A549 treated with CpdA at 1 μM for 4 hours (cell line): ENCODE data around the gene DNAI4. TPM values are rescaled to one million over a fixed set of nuclear protein-coding genes. Genes with fewer than 3 reads are reported as not detected.

Source experiments
- total RNA-seq: library from RNA; stranded (reverse); fragments of 200-300 nt; extraction: Qiagen RNA extraction; gene quantifications from 5 replicates; pipeline ENCODE4 v1.2.3, GENCODE V29; 2022; ENCODE audit warnings: low read depth

DNAI4 gene, protein sequence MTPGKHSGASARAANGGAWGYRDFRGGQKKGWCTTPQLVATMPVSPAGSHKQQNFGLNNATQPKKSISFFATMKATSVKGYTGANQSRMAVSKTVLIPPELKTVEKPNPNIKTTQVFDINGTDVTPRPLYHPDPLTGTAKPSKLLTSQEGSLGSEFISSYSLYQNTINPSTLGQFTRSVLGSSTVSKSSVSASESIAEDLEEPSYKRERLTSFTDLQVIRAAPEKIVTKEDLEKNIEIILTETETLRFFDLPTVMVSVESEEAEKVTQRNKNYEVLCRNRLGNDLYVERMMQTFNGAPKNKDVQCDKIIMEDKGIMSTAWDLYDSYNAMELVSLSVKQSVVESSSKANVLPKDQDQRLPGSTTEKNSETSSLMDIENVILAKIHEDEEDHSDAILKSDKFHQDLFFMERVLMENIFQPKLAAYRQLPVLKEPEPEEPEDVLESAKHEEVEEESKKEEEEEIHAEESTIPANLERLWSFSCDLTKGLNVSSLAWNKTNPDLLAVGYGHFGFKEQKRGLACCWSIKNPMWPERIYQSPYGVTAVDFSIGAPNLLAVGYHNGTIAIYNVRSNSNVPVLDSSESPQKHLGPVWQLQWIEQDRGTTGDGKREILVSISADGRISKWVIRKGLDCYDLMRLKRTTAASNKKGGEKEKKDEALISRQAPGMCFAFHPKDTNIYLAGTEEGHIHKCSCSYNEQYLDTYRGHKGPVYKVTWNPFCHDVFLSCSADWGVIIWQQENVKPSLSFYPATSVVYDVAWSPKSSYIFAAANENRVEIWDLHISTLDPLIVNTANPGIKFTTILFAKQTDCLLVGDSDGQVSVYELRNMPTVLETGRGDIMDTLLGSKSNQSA
- total RNA-seq = 0.31 to 1.5 TPM (median 0.47 TPM) in 5 replicates

DNA sequence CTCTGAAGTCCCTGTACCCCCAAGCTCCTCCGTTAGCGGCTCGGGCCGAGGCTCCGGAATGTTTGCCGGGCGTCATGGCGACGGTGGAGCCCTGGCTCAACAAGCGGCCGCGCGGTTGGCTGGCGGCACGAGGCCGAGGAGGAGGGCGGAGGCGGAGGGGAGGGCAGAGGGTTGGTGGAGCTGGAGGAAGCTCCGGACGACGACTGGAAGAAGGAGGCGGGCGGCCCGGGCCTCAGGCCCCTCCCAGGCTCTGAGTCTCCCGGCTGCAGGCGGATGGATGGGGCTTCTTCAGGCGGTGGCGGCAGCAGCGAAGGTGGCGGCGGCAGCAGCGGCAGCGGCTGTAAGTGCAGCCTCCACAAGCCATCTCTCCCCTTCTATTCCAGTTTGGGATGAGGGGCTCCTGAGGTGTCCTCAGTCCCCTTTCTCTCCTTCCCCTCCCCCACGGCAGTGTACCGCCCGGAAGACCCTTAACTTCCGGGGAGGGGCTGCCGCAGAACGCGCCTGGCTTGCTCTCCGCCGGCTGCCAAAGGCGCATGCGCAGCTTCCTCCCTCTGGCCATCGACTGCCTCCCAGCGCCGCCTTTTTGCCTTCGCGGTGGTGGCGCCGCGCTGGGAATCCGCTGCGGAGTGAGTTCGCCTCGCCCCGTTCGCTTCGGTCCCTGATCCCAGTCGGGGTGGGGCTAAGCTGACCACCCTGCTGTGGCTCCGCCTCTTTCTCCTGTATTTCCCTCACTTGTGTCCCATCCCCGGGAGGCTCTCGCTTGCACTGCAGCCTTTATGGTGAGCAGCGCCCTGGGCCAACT, at the start of gene DNAI4, which contains the start of gene MIER1:
DNAI4 (minus strand) TSS at position 101 of the 802 bp plus-strand sequence; CDS start at position 76, 25 bp downstream.
MIER1 (plus strand) TSS at position 235 of the 802 bp plus-strand sequence; CDS start at position 274, 39 bp downstream.

Other genes with a start within 250 kb of the DNAI4 start
- gene DYNLT5, start 172.4 kb downstream of the DNAI4 start, total RNA-seq = not detected in 5 replicates
- not detected in 5 replicates for gene INSL5, start 123.6 kb downstream of the DNAI4 start, total RNA-seq
- 9.2 to 16.4 TPM (median 9.9 TPM) in 5 replicates for gene MIER1, start 134 bp upstream of the DNAI4 start, total RNA-seq
- 6.1 to 7.9 TPM (median 6.7 TPM) in 5 replicates for gene SLC35D1, start 129.3 kb upstream of the DNAI4 start, total RNA-seq
- gene C1orf141, start 210.1 kb upstream of the DNAI4 start, total RNA-seq = not detected in 5 replicates
- not detected in 5 replicates for gene IL23R, start 241.6 kb upstream of the DNAI4 start, total RNA-seq